Prostate gland (tissue), 2 donors: Measurements from ENCODE around the gene AMZ2.
"Not testable (repeated sequence)": the region's sequence is repeated elsewhere in the genome, so short reads cannot be mapped to it uniquely, and the experiment has no call there.

ENCODE experiments used
- POLR2A ChIP-seq: fragments of 450-650 bp; IDR thresholded peaks from one replicate; pipeline ENCODE4 v1.6.1; 2016; ENCODE audit warnings: antibody characterized with exemption, mild to moderate bottlenecking
- POLR2AphosphoS5 ChIP-seq: sonication (generic); formaldehyde crosslinking; IDR thresholded peaks from one replicate; pipeline ENCODE4 v1.6.1; 2017; ENCODE audit warnings: antibody characterized with exemption
- TF ChIP-seq, protein P1 (sequence below), 4 experiments: fragments of 200-600 bp in 2 of 4; fragments of 450-650 bp in 2 of 4; sonication (generic) in 2 of 4; IDR thresholded peaks; 1 replicate in 3 of 4; 2 replicates in 1 of 4; pipeline ENCODE4 v1.5.1; 2016 to 2019; ENCODE audit warnings: antibody characterized with exemption in 4 of 4, mild to moderate bottlenecking in 2 of 4, moderate library complexity in 2 of 4

DNA sequence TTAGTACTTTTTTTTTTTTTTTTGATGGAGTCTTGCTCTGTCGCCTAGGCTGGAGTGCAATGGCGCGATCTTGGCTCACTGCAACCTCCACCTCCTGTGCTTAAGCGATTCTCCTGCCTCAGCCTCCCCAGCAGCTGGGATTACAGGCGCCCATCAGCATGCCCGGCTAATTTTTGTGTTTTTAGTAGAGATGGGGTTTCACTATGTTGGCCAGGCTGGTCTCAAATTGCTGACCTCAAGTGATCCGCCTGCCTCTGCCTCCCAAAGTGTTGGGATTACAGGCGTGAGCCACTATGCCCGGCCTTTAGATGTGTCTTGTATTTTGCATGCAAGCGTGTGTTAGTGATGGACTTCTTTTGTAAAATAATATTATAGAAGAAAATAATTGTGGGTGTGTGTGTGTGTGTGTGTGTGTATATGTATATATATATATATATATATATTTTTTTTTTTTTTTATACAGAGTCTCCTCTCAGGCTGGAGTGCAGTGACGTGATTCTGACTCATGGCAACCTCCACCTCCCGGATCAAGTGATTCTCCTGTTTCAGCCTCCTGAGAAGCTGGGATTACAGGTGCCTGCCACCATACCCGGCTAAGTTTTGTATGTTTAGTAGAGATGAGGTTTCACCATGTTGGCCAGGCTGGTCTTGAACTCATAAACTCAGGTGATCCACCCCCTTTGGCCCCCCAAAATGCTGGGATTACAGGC is 38.5 kb upstream of the AMZ2 start:
- TF ChIP-seq, protein P1, sequence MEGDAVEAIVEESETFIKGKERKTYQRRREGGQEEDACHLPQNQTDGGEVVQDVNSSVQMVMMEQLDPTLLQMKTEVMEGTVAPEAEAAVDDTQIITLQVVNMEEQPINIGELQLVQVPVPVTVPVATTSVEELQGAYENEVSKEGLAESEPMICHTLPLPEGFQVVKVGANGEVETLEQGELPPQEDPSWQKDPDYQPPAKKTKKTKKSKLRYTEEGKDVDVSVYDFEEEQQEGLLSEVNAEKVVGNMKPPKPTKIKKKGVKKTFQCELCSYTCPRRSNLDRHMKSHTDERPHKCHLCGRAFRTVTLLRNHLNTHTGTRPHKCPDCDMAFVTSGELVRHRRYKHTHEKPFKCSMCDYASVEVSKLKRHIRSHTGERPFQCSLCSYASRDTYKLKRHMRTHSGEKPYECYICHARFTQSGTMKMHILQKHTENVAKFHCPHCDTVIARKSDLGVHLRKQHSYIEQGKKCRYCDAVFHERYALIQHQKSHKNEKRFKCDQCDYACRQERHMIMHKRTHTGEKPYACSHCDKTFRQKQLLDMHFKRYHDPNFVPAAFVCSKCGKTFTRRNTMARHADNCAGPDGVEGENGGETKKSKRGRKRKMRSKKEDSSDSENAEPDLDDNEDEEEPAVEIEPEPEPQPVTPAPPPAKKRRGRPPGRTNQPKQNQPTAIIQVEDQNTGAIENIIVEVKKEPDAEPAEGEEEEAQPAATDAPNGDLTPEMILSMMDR (IDR thresholded peaks at IDR 0.05): not testable (repeated sequence)
- TF ChIP-seq POLR2A, POLR2AphosphoS5: not testable (repeated sequence)
